Suppressor macrophage treated with lipopolysaccharide for 4 hours (primary cell): ENCODE results near the gene HCRTR1.

Source experiments
- DNase-seq: peaks from one replicate; pipeline ENCODE4 v3.0.0-alpha.2; 2020

HCRTR1 gene

GRCh38 chr1:31652891-31653499 is 35.5 kb downstream of the HCRTR1 start:
- DNase-seq = no peak

- DNase-seq = no peak
Observed at GRCh38 chr1:31653717-31654473, 36.4 kb downstream of the HCRTR1 start.

- DNase-seq = no peak
Observed at GRCh38 chr1:31654474-31654776, 36.9 kb downstream of the HCRTR1 start.

- no peak for DNase-seq
Observed at GRCh38 chr1:31655104-31655503, 37.6 kb downstream of the HCRTR1 start.

GRCh38 chr1:31655756-31656155 is 38.3 kb downstream of the HCRTR1 start:
- no peak for DNase-seq

GRCh38 chr1:31657020-31657804 is 39.7 kb downstream of the HCRTR1 start:
- DNase-seq = no peak

- DNase-seq = no peak
Observed at GRCh38 chr1:31657972-31658510, 40.6 kb downstream of the HCRTR1 start.

- no peak for DNase-seq
Observed at GRCh38 chr1:31658721-31659120, 41.2 kb downstream of the HCRTR1 start.

GRCh38 chr1:31659889-31660288 is 42.4 kb downstream of the HCRTR1 start:
- DNase-seq = no peak

- no peak for DNase-seq
Observed at GRCh38 chr1:31660871-31661455, 43.5 kb downstream of the HCRTR1 start.

- DNase-seq = no peak
Observed at GRCh38 chr1:31661856-31662255, 44.4 kb downstream of the HCRTR1 start.

GRCh38 chr1:31662463-31662862 is 45.0 kb downstream of the HCRTR1 start:
- no peak for DNase-seq

- peak; percentile 76 for DNase-seq
Observed at GRCh38 chr1:31663622-31664452, 46.3 kb downstream of the HCRTR1 start.

- DNase-seq = no peak
Observed at GRCh38 chr1:31664528-31664927, 47.0 kb downstream of the HCRTR1 start.

GRCh38 chr1:31665234-31665878 is 47.9 kb downstream of the HCRTR1 start:
- no peak for DNase-seq

GRCh38 chr1:31666263-31666963 is 48.9 kb downstream of the HCRTR1 start:
- no peak for DNase-seq

GRCh38 chr1:31667065-31667785 is 49.7 kb downstream of the HCRTR1 start:
- no peak for DNase-seq

GRCh38 chr1:31668303-31668883 is 50.9 kb downstream of the HCRTR1 start:
- no peak for DNase-seq

- DNase-seq = no peak
Observed at GRCh38 chr1:31669433-31669785, 51.9 kb downstream of the HCRTR1 start.
